HCEC 1CT (cell line): Measurements from ENCODE around the gene HSFX4.
"Not testable (repeated sequence)": the region's sequence is repeated elsewhere in the genome, so short reads cannot be mapped to it uniquely, and the experiment has no call there.

ENCODE experiments used
- DNase-seq: peaks from one replicate; pipeline ENCODE4 v3.0.0-alpha.2; 2017

HSFX4 gene

DNA sequence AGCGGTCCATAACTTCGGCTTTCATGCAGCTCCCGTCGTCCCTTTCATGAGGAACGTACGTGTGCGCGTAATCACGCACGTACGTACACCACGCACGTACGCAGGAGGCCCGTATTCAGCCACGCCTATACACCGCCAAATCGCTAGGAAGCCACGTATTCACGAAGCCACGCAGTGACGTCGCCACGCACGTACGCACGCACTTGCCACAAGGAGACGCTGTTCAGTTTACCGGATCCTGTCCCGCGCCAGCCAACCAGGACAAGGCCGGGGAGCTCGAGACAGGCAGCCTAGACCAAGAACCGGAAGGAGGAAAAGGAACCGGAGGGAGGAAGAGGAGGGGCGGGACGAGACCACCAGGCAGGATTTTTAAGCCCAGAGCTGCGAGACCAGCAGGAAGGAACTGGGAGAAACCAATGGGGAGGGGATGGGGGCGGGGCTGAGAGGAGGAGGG is 9.1 kb downstream of the HSFX4 start, which contains the start of gene EOLA2:
EOLA2 (minus strand) TSS at position 65 of the 454 bp plus-strand sequence. CDS start 4,617 bp downstream, outside the sequence.
- DNase-seq = peak; percentile 95

DNA sequence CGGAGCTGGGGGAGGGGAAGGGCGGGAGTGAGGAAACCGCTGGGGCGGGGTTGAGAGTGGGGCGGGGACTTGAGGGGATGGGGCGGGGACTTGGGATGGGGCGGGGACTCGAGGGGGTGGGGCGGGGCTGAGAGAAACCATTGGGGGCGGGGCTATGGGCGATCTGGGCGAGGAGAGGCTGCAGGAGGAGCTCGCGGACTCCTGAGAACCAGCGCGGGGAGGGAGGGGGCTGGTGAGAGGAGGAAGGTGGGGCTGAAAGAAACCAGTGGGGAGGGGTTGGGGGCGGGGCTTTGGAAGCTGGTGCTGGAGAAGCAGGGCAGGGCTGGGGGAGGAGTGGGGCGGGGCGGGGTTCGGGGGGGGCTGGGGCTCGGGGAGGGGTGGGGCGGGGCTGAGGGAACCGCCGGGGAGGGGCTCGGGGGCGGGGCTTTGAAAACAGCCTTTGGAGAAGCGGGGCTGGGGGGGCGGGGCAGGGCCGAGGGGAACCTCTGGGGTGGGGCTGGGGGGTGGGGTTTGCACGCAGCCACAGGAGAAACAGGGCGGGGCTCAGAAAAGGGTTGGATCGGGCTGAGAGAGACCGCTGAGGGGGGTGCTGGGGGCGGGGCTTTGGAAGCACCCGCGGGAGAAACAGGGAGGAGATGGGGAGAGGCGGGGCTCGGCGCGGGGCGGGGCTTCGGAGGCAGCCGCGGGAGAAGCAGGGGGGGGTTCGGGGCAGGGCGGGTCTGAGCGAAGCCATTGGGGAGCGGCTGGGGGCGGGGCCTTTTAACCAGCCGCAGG is 9.7 kb downstream of the HSFX4 start:
- DNase-seq = peak; percentile 85

DNA sequence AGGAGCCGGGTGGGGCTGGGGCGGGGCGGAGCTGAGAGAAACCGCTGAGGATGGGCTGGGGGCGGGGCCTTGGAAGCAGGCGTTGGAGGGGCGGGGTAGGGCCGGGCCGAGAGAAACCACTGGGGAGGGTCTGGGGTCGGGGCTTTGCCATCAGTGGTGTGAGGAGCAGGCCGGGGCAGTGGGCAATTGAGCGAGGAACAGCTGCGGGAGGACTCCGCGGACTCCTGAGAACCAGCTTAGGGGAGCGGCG is 10.2 kb downstream of the HSFX4 start:
- no peak for DNase-seq

DNA sequence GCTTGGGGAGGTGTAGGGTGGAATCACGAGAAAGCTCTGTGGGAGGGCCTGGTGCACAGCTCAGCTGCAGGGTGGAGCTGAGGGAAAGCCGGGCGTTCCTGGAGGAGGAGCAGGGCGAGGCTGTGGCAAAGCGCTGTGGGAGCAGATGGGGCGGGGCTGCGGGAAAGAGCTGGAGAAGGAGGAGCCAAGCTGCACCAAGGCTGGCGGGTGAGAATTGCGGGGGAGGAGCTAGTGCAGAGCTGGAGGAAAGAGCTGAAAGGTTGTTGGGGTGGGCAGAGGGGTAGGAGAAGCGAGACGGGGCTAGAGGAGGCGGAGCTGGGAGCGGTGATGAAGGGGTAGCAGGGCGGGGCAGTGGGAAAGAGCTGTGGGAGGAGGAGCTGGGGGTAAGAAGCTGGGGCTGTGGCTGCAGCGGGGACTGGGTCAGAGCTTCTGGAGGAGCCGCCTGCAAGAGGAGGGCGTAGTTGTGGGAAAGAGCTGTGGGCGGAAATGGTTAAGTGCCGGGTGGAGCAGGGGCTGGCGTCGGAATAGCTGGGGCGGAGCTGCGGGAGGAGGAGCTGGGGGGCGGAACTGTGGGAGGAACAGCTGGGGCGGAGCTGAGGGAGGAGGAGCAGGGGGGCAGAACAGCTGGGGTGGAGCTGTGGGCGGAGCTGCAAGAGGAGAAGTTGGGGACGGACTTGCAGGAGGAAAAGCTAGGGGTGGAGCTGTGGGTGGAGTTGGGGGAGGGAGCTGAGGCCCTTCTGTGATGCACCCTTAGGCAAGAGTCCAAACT is 10.7 kb downstream of the HSFX4 start:
- DNase-seq = peak; percentile 94

DNA sequence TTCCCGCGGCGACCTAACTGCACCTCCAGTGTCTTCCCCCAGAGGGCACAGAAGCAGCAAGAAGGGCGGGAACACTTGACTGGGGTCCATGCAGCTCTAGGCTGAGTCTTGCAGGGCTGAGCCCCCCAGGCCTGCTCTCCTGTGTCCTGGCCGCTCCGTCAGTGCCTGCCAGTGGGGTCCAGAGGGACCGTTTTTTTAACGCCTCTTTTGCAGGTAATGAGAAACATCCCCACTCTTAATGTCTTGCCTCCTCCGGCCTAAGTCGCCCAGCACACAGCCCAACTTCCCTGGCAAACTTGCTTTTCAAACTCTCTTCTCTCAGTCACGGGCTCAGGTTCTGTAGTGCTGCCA is 11.3 kb downstream of the HSFX4 start:
- DNase-seq = not testable (repeated sequence)

DNA sequence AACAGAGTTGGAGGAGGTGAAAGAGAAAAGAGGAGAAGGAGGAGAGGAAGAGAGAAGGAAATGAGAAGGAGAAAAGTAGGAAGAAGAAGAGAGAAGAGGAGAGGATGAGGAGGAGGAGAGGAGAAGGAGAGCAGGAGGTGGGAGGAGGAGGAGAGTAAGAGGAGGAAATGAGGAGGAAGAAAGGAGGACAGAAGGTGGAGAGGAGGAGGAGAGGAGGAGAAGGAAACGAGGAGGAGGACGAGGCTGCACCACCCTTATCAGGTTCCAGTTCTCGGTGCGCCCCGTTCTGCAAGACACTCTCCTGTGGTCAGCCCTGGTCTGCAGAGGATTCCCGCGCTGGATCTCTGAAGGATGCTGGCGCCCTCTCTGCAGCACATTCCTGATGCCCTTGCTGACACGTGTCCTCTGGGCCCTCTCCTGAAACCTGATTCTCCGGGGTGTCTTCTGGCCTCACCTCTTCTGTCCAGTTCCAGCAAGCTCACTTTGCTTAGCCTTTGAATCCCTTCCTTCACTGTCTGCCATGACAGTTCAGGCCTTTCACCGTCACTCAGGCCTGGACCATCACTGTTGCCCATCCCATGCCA is 15.8 kb downstream of the HSFX4 start:
- DNase-seq = not testable (repeated sequence)

DNA sequence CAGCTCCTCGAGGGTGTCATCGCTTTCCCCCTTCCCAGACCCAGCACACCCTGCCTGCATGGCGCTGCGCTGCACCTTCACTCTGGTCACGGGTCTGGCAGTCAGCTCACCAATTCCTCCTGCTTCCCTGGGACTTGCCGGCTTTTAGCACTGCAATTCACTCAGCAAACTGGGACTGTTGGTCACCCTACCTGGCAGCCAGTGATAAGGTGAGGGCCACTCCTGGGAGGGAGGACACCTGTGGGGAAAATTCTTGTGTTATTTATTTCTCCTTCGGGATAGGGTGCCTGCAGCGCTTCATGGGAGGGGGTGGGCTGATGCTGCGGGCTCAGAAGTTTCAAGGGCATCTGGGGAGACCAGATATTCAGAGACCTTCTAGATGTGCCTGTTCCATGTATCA is 16.4 kb downstream of the HSFX4 start:
- DNase-seq = not testable (repeated sequence)

DNA sequence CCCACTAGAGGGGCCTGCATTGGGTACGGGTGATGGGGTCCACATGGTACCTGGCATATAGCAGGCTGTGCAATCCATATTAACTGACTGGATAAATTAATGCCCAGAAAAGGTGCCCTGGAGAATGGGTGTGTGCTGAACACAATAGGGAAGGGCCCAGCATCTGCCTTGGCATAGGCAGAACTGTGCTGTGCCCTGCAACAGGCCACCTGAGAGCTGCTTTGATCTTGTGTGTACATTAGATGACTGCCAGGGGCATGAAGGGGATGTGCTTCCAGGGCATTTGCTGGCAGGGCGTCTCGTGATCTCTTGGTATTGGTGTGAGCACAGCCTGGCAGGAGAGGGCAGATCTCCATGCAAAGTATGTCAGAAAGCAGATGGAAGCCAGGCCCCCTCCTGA is 17.6 kb downstream of the HSFX4 start:
- not testable (repeated sequence) for DNase-seq

DNA sequence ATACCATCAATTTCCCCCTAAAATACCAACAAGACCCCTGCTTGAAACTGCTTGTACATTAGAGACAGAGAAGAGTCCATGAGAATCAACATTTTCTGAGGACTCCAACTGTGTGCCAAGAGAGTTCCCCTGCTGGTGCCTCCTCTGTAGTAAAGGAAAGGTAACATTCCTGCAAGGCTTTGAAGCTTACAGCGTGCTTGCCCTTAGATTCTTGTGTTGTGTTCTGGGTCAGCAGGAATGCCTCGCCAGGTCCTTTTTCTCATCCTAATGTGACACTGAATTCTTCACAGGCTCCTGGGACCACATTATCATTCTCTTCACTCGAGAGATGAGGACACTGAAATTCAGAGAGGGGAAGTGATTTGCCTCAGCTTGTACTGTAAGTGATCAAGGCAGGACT is 18.6 kb downstream of the HSFX4 start:
- DNase-seq = no peak

DNA sequence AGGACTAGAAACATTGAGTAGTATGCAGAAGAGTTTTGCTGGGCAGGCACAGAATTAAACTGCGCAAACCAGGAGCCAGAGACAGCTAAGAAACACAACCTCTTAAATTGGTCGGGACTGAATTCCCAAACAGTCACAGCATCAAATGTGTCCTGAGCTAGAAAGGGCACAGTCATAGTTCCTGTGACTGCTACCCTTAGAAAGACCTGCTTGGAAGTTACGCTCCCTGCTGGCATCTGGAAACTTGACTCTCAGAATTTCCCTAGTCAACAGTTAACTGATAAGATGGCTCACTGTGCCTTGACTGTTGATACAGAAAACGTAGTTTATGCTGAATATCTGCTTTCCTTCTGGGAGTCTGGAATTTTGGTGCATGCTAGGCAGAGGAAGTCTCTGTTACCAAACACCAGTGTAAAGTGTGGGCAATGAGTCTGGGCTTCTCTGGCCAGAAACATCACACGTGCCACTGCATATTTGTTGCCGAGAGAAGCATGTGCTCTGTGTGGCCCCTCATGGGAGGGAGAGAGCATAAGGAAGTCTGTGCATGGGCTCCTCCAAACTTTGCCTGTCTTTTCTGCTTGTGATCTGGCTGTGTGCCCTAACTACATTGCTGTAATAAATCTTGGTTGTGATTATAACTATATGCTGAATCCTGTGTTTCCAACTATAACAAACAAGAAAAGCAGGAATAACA is 20.5 kb downstream of the HSFX4 start:
- no peak for DNase-seq

DNA sequence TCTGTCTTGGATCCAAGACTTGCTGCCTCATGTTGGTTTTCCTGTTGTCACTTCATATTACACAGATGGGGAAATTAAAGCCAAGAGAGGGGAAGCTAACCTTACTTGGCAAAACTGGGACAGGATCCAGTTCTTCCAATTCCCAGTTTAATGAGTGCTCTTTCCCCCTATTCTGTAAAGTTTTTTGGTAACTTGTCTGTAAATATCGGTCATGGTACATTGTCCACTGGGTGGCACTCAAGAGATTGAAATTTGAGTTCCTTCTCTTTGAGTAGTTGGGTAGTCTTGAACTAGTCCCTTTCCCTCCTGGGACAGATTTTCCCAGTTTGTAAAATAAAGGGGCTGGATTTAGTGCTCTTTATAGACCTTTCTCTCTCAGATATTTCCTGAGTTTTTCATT is 21.3 kb downstream of the HSFX4 start:
- peak; percentile 18 for DNase-seq

DNA sequence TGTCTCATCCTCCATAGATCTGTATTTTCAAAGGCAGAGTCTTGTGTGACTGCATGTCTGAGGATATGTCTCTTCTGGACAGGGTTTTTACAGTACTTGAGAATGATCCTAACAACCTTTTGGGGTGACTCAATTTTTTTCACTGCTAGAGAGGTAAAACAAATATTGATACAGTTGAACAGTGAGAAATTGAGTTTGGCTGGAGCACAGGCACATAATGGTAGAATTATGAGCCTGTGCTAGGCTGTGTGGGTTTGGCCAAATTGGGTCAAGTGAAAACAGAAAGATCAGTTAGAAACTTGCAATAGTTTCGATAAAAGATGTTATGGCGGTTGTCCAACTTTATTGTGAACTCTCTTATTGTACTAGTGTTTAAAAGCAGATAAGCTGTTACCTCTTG is 32.2 kb downstream of the HSFX4 start:
- DNase-seq = no peak

DNA sequence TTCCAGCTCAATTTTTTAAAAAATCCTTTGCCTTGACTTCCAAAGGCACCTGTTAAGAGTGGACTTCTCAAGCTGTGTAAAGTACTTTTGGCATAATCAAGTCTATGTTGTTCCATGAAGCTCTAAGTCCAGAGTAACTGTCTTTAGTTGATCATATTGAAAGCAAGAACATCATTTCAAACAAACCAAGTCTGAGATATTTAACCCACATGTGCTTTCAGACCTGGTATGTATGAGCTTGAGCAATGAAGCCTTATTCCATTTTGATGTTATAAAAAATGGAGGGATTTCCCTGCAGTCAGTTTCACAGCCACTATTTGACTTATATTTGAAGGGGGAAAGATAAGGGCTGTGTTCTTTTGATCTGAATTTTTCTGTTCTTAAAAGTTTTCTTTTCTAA is 32.6 kb downstream of the HSFX4 start:
- no peak for DNase-seq

DNA sequence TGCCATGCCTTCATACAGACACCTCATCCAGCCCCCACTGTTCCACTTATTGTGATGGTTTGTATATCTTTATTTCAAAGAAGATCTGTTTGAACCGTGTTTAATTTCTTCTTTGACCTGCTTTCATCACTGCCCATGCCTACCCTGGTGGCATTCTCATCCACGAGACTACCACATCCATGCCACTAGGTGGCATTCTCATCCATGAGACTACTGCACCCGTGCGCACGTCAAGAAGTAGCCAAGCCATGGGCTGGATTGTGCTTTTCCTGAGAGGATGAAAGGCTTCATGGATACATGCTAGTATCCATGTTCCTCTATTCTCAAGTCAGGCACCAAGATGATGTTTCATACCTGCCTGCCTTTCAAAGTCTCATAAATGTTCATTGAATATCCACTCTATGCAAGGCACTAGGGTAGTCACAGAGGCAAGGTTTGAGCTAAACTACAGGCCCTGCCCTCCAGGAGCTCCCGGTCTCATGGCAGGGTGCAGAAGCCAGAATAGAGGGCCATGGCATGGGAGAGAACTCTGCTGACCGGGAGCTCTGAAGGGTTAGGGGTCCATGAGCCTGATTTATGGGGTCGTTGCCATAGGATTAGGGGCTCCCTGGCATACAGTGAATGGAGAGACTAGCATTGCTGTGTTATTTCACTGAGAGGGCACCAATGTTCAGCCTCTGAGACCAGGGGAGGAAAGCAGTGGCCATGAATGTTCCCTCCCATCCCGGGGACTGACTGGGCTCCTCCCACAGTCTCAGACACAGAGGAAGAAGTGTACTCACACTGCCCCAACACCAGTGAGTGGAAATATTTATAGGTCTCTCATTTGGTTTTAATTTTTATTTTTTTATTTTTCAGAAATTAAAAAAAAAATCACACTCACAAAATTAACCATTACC is 33.7 kb downstream of the HSFX4 start:
- peak; percentile 43 for DNase-seq

DNA sequence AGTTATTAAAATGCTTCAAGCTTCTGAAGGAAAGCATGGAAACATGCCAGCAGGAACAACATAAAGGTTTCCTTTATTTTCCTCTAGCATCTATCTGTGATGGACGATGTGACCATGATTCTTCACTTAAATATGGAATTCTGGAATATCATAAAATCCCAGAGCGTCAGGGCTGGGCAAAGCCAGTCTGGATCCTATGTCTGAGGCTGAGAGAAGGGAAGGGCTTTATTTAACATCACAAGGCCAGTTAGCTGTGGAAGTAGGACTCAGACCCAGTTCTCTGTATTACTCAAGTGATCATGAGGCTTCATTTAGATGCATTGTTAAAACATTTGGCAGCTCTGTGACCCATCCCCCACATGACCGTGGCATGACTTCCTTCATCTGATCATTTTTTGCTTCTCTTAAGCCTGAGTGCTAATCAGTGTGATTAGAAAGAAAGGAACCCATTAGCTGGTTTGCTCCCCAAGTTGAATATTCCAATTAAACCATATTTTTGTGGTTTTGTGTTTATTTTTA is 49.8 kb downstream of the HSFX4 start:
- DNase-seq = no peak
